Raji (cell line): ENCODE measurements around the gene NRXN3.

Source experiments
- POLR2A ChIP-seq: IDR thresholded peaks from 2 replicates; pipeline ENCODE4 v1.6.1; 2011; ENCODE audit warnings: low read depth, low read length, control low read depth; ENCODE audit not compliant: insufficient read depth

NRXN3 gene

DNA sequence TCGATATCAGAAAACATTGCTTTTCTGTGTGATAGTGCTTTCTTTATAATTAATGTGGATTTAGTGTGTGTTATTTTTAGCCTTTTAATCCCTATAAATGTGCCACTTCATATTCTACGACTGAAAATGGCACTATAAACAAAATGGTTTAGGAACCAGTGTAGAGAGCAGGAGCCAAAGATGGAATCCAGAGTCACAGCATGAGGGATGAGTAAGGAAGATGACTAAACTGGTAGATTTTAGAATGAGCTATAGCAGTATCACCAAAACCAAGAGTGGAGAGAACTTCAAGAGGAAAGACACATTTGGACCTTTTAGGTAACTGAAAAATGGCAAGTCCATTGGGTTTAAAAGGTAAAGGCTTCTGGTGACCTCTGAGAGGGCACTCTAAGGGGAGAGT, 887.2 kb downstream of the NRXN3 start:
- TF ChIP-seq POLR2A: no peak

DNA sequence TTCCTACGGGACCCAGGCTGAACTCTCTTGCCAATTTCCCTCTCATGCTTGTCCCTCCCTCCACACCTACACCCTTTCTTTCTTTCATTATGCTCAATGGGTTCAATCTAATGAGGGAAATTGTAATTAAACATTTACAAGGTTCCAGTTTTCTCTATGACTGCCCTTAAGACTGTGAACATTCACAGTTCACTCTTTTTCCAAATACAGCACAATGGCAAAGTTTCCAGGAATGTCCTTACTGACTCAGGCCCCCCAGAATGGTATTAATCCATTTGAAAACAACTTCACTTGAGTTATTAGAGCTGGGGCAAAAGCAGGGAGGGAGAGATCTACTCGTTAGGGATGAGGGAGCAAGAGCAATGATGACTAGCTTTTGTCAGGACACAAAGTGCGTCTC, 892.1 kb downstream of the NRXN3 start:
- TF ChIP-seq POLR2A: no peak

DNA sequence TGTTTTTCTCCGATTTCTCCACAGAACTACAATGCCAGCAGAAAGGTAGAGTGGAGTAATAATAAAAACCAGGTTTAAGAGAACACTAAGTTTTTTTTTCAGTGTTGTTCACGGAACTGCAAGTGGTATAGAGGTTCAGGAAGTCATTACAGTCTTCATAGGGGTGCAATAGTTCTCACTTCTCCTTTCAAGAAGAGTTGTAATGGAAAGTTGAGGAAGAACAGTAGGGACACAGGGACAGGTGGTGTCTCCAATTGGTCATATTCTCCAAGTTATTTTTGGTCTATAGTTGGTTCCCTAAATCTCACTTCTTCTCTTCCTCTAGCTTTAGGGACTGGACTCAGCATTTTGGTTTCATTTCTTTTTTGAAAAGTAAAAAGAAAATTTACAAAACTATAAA, 894.0 kb downstream of the NRXN3 start:
- TF ChIP-seq POLR2A: no peak

DNA sequence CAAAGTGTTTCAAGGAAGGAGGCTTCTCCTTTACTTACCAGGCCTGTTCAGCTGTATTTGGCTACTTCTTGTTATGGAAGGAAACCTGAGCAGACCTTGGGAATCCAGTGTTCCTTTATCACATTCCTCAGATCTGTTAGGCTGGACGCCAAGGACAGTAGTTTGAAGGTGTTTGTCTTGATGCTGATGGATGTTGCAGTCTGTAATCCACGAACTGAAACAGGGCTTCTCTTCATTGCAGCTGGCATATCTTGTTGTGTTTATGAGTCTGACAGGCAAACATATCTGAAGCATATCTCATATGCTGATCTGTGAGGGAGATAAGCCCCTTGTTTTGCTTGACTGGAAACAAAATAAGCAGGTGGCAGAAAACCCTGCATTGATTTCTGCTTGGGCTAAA, 904.3 kb downstream of the NRXN3 start:
- no peak for TF ChIP-seq POLR2A

DNA sequence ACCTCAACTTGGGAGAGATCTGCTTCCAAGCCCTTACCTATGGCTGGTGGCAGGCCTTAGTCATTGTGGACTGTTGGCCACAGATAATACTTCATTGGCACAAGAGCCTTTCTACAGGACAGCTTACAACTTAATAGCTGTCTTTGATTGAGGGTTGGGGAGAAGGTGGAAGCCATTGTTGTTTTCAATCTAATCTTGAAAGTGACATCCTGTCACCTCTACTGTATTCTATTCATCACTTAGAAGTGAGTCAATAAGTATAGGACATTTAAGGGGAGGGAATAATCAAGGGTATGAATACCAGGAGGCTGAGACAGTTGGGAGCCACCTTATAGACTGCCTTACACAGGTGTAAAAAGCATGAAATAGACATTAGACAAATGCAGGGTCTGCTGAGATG, 906.3 kb downstream of the NRXN3 start:
- TF ChIP-seq POLR2A: no peak

DNA sequence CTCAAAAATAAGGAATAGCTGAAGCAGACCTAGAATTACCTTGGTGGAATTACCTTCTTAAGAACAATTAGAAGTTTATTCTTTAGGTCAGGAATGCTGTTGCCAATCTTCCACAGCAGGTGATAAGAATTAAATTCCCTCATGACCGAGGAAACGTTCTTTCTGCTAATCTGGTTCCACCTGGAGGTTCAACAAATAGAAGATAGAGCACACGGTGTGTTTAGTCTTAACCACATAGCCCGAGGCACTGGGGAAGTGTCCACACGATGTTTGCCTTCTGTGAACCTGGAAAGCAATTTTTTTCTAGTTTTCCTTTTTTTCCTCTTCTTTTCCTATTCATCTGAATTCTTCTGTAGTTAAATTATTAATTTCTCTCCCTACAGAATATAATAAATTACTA, 906.9 kb downstream of the NRXN3 start:
- TF ChIP-seq POLR2A: no peak

DNA sequence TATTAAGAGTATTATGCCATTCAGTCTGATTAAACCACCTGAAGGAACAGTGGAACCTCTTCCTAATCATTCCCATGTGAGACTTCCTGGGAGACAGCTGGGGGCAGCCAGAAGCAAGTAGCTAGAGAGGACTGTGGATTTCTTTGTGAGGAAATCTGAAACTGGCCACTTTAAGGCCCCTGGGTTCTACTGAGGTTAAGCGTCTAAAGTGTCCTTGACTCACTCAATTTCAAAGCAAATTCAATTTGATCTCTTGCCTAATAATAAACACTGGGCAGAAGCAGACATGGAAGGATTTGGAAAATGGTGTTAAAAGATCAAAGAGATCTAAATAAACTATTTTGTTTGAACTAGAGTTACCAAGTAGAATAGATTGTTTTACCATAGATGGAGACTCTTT, 909.9 kb downstream of the NRXN3 start:
- no peak for TF ChIP-seq POLR2A

DNA sequence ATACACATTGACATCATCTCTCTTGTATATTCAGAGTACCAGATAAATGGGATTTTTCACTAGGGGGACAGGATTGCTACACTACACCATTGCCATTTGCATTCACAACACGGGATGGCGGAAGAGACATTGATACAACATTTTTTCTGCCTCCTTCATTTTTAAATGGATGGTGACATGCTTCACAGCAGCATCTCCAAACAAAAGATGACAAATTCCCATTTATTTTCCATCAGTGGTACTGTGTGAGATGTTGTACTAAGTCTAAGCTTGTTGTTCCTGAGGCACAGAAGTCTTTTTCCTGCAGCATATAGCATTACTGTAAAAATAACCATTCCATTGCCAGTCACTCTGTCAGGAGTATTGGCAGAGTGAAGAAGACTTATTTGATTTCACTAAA, 912.7 kb downstream of the NRXN3 start:
- no peak for TF ChIP-seq POLR2A

DNA sequence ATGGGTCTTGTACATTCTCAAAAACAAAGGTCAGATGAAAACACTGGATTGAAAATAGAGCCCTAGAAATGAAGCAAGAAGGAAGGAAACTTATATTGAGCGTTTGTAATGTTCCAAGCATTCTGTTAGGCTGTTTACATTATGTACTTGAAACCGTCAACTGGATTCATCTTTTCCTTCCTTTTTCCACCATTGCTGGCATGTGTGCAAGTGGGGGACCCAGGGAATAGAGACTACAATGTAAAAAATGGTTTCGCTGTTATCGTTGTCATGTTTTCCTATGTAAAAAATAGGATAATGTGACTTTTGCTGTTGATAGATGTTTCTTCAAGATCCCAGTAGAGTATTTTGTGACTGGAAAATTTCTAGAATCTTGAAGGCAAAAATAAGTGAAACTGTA, 913.2 kb downstream of the NRXN3 start:
- no peak for TF ChIP-seq POLR2A

DNA sequence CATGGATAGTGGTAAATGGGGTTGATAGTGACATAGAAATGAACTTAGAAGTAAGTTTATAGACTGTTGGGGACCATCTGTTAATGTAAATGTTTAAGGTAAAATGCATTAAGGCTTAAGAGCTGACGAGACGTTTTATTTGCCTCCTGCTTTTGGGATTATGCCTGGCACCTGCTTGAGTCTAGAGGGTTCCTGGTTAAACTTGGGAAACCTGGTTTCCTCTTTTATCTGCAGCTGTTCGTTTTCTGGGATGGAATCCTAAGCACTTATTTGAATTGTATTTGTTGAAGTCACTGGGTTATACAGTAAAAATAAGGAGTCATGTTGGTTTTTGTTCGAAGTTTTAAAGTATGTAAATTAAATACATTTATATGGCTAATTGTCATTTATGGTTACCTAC, 914.7 kb downstream of the NRXN3 start:
- no peak for TF ChIP-seq POLR2A

DNA sequence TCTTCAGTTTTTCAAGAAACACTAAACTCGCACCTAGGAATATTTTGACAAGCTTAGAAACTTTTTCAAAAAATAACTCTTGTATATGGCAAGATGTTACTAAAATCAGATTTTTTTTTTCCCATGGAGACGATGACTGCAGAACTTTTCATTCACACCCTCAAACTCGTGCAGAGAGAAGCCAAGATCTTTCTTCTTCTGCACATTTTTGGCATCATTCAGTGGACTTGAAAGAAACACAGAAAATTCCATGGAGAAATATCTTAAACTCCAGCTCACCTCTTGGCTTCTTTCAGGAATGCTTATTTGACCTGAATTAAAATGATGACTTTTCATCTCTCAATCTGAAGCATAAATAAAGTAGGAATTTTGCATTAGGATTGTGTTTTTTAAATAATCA, 919.4 kb downstream of the NRXN3 start:
- TF ChIP-seq POLR2A: no peak

DNA sequence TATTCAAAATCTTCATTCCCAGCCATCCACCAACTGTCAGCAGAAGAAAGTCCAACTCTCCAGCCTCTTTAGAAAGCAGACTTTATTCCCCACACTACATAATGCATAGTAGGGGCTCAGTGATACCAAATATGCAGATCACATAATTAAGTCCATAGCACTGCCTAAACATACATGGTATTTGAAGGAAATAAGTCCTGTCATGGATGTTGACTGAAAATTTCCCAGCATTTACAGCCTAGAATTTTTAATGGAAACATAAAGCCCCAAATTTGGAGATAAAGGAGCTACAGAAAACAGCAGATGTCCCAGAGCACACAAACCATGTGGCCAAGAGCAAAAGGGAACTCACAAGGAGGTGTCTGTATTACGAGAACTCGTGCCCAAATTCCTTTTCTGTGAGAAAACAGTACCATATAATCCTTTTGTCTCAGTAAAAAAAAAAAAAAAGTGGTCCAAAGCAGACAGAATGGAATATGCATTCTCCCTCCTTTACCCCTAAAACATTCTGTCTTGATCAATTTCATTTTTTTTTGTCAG, 920.5 kb downstream of the NRXN3 start:
- no peak for TF ChIP-seq POLR2A

DNA sequence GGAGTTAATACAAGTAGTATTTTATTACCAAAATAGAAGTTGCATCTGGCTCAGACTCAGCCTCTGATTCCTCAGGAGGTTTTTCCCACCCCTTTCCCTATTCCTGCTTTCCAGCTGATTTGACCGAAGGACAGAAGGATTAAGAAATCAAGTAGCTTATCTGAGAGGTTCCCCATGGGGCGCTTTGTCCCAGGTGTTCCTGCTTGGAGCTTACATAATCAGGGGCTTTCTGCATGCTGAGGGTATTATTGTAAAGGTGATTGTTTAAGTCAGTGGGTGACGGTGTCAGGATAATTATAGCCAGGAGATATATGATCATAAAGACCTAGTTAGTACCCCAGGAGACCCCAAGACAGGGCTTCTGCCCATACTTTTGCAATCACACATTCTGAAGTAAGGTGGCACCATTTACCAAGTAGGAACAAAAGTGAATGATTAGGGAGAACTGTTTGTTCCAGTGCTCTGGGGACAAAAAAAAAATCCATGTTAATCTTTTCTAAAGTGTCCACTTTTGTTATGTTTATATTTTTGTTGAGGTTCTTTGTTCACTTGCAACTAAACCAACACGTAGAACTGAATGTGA, 921.3 kb downstream of the NRXN3 start:
- TF ChIP-seq POLR2A: no peak

DNA sequence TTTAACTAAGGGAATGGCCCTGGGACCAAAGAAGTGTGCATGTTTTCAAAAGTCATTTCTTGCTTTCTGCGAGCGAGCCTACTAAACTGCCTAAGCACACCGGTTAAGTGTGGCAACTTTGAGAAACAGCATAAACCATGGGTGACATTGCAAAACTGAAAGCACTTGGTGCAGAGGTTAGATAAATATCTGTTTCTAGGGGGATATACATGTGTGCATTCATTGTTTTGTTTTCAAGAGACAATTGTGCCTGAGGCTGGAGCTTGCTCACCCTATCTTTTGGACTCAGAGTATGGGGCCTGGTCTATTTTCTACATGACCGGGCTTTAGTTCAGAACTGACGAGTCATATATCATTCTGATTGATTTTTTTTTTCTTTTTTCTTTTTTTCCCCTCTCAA, 923.4 kb downstream of the NRXN3 start:
- no peak for TF ChIP-seq POLR2A

DNA sequence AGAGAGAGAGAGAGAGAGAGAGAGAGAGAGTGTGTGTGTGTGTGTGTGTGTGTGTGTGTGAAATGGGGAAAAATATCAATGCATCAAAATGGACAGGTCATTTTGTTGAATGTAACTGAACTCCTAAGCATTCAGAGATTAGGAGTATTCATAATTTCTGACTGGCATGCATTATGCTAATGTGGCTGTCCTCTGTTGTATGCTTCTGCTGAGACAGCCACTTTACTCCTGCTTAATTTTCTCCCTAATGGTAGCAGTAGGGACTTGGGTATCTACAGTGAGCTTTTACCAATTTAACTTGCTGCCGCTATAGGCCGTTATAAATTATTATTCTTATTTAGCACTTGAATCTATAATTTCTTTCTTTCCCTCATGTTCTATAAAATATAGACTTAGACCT, 924.8 kb downstream of the NRXN3 start:
- no peak for TF ChIP-seq POLR2A

DNA sequence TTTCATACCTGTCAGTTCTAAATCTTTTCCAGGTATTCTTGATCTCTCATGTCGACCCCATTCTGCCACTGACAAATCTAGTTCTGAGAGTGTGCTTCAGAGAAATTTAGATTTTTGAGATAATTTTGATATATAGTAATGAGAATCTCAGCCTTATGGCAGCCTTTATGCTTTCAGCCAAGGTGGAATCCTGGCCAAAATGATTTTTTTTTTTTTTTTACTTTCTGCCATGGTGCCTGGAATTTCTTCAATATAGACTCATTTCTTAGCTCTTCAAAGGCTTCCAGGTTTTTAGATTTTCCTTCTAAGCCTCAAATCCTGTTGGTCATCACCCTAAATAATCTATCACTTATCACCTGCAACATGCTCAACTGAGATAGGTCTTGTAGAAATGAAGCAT, 926.6 kb downstream of the NRXN3 start:
- no peak for TF ChIP-seq POLR2A

DNA sequence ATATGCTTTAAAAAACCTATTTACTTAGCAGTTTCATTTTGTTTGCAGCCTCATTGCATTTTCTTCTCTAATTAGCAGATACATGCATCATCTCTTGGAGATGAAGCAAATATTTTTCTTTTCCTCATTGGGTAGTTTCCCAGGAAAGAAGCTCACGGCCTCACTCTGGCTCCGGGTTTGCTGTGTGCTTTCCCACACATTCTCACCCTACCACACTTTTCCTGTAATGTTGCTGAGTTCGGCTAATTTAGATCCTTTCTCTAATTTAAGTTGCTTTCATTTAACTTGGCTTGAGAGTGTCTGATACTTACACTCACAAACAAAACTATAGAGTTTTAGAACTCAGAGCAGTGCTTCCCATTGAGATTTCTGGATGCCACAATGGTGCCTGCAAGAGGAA, 928.2 kb downstream of the NRXN3 start:
- TF ChIP-seq POLR2A: no peak
